ENCODE results near the gene CBX7. TPM values are rescaled to one million over a fixed set of nuclear protein-coding genes. Genes with fewer than 3 reads are reported as not detected.

The CBX7 gene
- total RNA-seq, 2 experiments from 2014 or later, result 48.6 to 49.1 TPM

DNA sequence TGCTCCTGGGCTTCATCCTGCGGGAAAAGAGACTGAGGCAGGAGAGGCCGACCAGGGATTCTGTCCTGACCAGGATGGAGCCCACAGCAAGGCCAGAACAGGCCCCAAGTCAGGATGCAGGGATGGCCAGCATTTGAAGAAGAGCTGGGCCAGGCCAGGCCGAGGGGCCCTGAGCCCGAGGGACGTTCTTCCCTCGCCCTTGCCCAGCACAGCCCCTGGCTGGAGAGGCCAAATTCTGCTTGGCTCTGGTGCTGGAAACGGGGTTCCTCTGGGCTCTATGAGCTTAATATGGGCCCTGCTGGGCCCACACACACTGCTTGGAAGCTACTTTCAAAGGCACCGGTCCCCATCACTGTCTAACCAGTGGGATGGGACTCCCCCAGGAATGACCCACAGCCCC is 67.8 kb downstream of the CBX7 start:
- H3K9me3 ChIP-seq (ENCODE audit: control insufficient read depth in 1 of 2, insufficient read depth in 1 of 2, low read length in 2 of 2), result no peaks in the 10 kb centered on the region
- intact Hi-C loops (cut with DNase I, micrococcal nuclease), result loop anchor here (5.0 kb wide), 2 partner anchors 33 to 42 kb away; partner anchors contain the start of gene APOBEC3F (in 1 of the 2)
- H3K27ac ChIP-seq (ENCODE audit: low read depth in 1 of 2, low read length in 2 of 2), result no peak overlapping the region
- peaks cover 60% of the 10 kb centered on the region for H3K36me3 Mint-ChIP-seq (ENCODE audit: low read depth)
- no peaks in the 10 kb centered on the region for H3K27me3 ChIP-seq (ENCODE audit: control insufficient read depth in 1 of 2, insufficient read depth in 2 of 2, low read length in 2 of 2)
- no peak overlapping the region for H3K4me3 ChIP-seq (ENCODE audit: low read length)
- CTCF ChIA-PET, result no interaction called here
- H3K27me3 Mint-ChIP-seq, result no peaks in the 10 kb centered on the region
- no peaks in the 10 kb centered on the region for H3K9me3 Mint-ChIP-seq
- ATAC-seq (ENCODE audit: poor library complexity) (no peak), DNase-seq (no peak)
- POLR2A ChIA-PET, result no interaction called here
- H3K4me1 Mint-ChIP-seq (ENCODE audit: low read depth), result peaks cover 39% of the 10 kb centered on the region
- TF ChIP-seq, protein P1, sequence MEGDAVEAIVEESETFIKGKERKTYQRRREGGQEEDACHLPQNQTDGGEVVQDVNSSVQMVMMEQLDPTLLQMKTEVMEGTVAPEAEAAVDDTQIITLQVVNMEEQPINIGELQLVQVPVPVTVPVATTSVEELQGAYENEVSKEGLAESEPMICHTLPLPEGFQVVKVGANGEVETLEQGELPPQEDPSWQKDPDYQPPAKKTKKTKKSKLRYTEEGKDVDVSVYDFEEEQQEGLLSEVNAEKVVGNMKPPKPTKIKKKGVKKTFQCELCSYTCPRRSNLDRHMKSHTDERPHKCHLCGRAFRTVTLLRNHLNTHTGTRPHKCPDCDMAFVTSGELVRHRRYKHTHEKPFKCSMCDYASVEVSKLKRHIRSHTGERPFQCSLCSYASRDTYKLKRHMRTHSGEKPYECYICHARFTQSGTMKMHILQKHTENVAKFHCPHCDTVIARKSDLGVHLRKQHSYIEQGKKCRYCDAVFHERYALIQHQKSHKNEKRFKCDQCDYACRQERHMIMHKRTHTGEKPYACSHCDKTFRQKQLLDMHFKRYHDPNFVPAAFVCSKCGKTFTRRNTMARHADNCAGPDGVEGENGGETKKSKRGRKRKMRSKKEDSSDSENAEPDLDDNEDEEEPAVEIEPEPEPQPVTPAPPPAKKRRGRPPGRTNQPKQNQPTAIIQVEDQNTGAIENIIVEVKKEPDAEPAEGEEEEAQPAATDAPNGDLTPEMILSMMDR (IDR thresholded peaks at IDR 0.05), result no peak
- H3K4me1 ChIP-seq (ENCODE audit: insufficient read depth, low read length), result peaks cover 91% of the 10 kb centered on the region
- H3K27ac Mint-ChIP-seq, result peak overlapping the region; percentile 14
- H3K4me3 Mint-ChIP-seq, result no peak overlapping the region
- H3K36me3 ChIP-seq (ENCODE audit: insufficient read depth, low read length), result peaks cover 59% of the 10 kb centered on the region

DNA sequence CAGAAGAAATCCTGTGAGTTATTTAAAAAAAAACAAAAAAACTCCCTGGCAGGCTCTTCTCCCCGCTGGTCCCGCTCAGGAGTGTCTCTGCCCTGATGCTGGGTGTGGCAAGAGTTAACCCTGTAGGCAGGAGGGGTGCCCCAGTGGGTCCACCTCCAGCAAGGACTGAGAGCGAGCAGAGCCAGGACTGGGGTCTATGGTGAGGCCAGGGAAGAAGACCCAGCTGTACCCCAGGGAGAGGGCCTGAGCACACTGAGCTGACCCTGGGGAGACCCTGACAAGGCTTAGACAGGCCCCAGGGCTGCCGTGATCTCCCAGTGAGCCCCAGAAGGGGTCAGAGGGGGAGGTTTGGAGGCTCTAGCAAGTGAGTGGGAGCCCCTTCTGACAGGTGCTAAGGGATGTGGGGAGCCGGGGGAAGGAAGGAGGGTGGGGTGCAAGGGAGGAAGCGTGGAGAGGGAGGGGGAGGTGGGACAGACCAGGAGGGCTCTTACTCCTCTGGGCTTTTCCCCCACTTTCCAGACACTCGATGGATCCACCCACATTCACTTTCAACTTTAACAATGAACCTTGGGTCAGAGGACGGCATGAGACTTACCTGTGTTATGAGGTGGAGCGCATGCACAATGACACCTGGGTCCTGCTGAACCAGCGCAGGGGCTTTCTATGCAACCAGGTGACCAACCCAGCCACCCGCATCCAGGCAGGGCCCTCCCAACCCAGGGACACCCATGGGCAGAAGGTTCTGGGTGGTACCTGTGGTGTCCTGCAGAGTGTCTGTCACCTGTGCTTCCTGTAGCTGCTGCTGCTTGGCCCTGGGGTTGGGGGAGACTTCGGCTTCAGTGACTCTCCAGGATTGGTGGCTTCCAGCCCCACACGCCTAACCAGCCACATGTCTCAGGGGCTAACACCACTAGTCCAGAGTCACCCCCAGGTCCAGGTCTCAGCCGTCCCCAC is 69.0 kb downstream of the CBX7 start:
- Histone ChIP-seq H3K27ac (ENCODE audit: low read depth in 1 of 2, low read length in 2 of 2) (peak overlapping the region in 1 of 2 donors; percentile 24), H3K4me1 (ENCODE audit: insufficient read depth, low read length) (peaks cover 91% of the 10 kb centered on the region), H3K36me3 (ENCODE audit: insufficient read depth, low read length) (peaks cover 59% of the 10 kb centered on the region), H3K4me3 (ENCODE audit: low read length) (no peak overlapping the region), H3K27me3 (ENCODE audit: control insufficient read depth in 1 of 2, insufficient read depth in 2 of 2, low read length in 2 of 2) (no peaks in the 10 kb centered on the region), H3K9me3 (ENCODE audit: control insufficient read depth in 1 of 2, insufficient read depth in 1 of 2, low read length in 2 of 2) (no peaks in the 10 kb centered on the region)
- CTCF ChIA-PET, result no interaction called here
- intact Hi-C loops (cut with DNase I, micrococcal nuclease), result loop anchor here in 1 of 2 experiments (5.0 kb wide), 1 partner anchor 34 kb away; no protein-coding TSS in a partner anchor
- ATAC-seq (ENCODE audit: poor library complexity) (no peak), DNase-seq (no peak)
- Mint-ChIP-seq H3K9me3 (no peaks in the 10 kb centered on the region), H3K4me1 (ENCODE audit: low read depth) (peaks cover 30% of the 10 kb centered on the region), H3K36me3 (ENCODE audit: low read depth) (peaks cover 58% of the 10 kb centered on the region), H3K27ac (peak overlapping the region; percentile 51), H3K4me3 (peak overlapping the region; percentile 15), H3K27me3 (no peaks in the 10 kb centered on the region)
- POLR2A ChIA-PET, result no interaction called here
- TF ChIP-seq, protein P1 (IDR thresholded peaks at IDR 0.05), result no peak

DNA sequence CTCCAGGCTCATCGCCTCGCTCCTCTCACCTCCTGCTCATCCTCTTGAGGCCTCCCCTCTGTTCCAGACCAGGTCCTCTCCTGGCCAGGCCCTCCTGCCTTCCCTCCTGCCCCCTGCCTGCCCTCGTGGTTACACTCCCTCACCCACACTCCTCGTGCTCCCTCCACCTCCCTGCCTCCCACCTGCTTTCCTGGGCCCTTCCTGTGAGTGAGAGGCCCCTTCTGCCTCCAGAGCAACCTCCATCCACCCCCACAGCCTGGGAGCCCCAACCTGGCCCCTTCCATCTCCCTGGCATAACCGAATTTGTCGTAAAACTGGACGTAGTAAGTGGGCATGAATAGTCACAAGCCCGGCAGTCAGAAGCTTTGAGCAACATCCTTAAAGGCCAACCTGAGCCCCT is 70.9 kb downstream of the CBX7 start:
- H3K4me3 ChIP-seq (ENCODE audit: low read length), result no peak overlapping the region
- ATAC-seq (ENCODE audit: poor library complexity), result no peak
- Mint-ChIP-seq H3K36me3 (ENCODE audit: low read depth) (peaks cover 59% of the 10 kb centered on the region), H3K4me3 (no peak overlapping the region), H3K27ac (peak overlapping the region; percentile 59), H3K4me1 (ENCODE audit: low read depth) (peaks cover 30% of the 10 kb centered on the region), H3K27me3 (no peaks in the 10 kb centered on the region), H3K9me3 (no peaks in the 10 kb centered on the region)
- CTCF ChIA-PET, result no interaction called here
- H3K9me3 ChIP-seq (ENCODE audit: control insufficient read depth in 1 of 2, insufficient read depth in 1 of 2, low read length in 2 of 2), result no peaks in the 10 kb centered on the region
- TF ChIP-seq, protein P1 (IDR thresholded peaks at IDR 0.05), result no peak
- H3K36me3 ChIP-seq (ENCODE audit: insufficient read depth, low read length), result peaks cover 53% of the 10 kb centered on the region
- no peak for DNase-seq
- intact Hi-C loops (cut with DNase I, micrococcal nuclease), result loop anchor here in 1 of 2 experiments (5.0 kb wide), 1 partner anchor 36 kb away; no protein-coding TSS in a partner anchor
- no peak overlapping the region for H3K27ac ChIP-seq (ENCODE audit: low read depth in 1 of 2, low read length in 2 of 2)
- peaks cover 90% of the 10 kb centered on the region for H3K4me1 ChIP-seq (ENCODE audit: insufficient read depth, low read length)
- no peaks in the 10 kb centered on the region for H3K27me3 ChIP-seq (ENCODE audit: control insufficient read depth in 1 of 2, insufficient read depth in 2 of 2, low read length in 2 of 2)
- POLR2A ChIA-PET, result interaction anchor here (1.1 kb wide), 1 partner anchor 238 kb away, joined by 3 read pairs; the partner anchor contains the start of gene RPL3

Data from CD4-positive, alpha-beta T cell (primary cell).